Activated naive CD4-positive, alpha-beta T cell treated with anti-CD3 and anti-CD28 coated beads, Interleukin-2, amount 50 U/mL, for 72 hours (primary cell): ENCODE data around the gene CASD1. TPM values are rescaled to one million over a fixed set of nuclear protein-coding genes. Genes with fewer than 3 reads are reported as not detected.

Experiments
- ATAC-seq, 2 donors: fragments of 150-1000 bp; cut with Tn5 transposase; 2 replicates each; pipeline ENCODE4 v1.10.0; 2021; ENCODE audit warnings: mild to moderate bottlenecking in 2 of 2, moderate library complexity in 2 of 2
- DNase-seq, 2 donors: peaks; one replicate each; pipeline ENCODE4 v3.0.0; 2021 to 2022; ENCODE audit warnings: low spot score in 2 of 2
- H3K27ac Mint-ChIP-seq, 2 donors: one replicate each; pipeline ENCODE4 v1.8.0; 2022; ENCODE audit warnings: mild to moderate bottlenecking in 2 of 2, mixed read lengths in 2 of 2
- H3K36me3 Mint-ChIP-seq, 2 donors: one replicate each; pipeline ENCODE4 v1.8.0; 2022; ENCODE audit warnings: mixed read lengths in 2 of 2
- H3K9me3 Mint-ChIP-seq, 2 donors: one replicate each; pipeline ENCODE4 v1.8.0; 2022; ENCODE audit warnings: mixed read lengths in 2 of 2
- total RNA-seq, 2 donors: library from RNA; stranded (reverse); gene quantifications; one replicate each; pipeline ENCODE4 v1.2.3, GENCODE V29; 2022

The CASD1 gene
- total RNA-seq, 2 donors from 2014 or later, result 14.6 to 16.7 TPM

DNA sequence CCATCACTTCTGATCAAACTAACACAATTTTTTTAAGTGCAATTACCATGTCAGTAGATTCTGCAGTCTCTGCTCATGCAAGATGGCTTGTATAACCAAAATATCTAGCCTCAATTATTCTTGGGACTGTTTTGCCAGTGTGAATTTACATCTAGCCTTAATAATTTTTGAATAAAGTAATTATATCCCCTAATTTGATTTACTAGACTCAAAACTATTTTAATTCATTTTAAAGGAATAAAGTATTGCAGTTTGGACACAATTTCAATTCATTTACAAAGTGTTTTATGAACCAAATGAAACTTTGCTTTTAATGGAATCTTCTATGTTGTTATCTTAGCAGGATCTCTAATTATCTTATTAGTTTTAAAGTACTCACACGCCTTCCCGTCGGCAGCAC, 90.7 kb downstream of the CASD1 start:
- no peak for ATAC-seq
- Mint-ChIP-seq H3K27ac (no peak overlapping the region), H3K9me3 (peaks cover 0 to under 1% of the 10 kb centered on the region in 2 donors), H3K36me3 (peaks cover 0 to under 1% of the 10 kb centered on the region in 2 donors)
- no peak for DNase-seq

DNA sequence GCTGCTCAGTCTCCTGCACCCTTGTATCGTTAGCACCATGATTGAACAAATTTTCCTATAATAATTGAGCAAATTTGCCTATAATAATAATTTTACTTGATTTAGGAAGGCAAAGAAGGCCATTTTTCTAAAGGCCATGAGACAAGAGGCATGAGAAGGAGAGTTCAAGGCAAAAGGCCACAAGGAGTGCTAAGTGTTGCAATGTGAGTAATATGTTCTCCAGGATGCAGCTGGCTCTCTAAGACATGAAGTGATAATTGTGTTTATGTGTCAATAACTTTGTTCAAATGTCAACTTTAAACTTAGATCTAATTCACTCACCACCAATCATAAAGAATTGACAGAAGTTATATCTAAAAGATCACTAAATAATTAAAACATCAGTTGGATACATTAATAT, 92.6 kb downstream of the CASD1 start:
- ATAC-seq (no peak), DNase-seq (no peak)
- H3K27ac Mint-ChIP-seq, result no peak overlapping the region
- H3K9me3 Mint-ChIP-seq, result peaks cover 8 to 10% of the 10 kb centered on the region in 2 donors
- H3K36me3 Mint-ChIP-seq, result peaks cover 0 to 9% of the 10 kb centered on the region in 2 donors

DNA sequence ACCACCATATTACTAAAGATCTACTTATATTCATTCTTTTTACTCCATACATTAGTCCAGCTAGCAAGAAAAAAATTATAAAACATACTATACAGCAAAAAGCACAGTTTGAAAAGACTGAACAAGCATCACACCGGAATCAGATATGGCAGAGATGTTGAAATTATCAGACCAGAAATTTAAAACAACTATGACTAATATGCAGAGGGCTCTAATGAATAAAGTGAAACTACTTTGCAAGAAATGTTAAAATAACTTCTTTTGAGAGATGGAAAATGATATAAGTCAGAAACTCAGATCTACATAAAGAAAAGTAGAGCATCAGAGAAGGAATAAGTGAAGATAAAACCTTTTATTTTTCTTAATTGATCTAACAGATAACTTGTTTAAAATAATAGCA, 95.4 kb downstream of the CASD1 start:
- peaks cover 15 to 17% of the 10 kb centered on the region in 2 donors for H3K9me3 Mint-ChIP-seq
- no peak overlapping the region for H3K27ac Mint-ChIP-seq
- ATAC-seq (no peak), DNase-seq (no peak)
- peaks cover 5 to 20% of the 10 kb centered on the region in 2 donors for H3K36me3 Mint-ChIP-seq

Other genes with a start within 250 kb of the CASD1 start
- not detected for gene COL1A2, start 114.9 kb upstream of the CASD1 start, total RNA-seq
- gene SGCE, start 146.3 kb downstream of the CASD1 start, total RNA-seq, result under 1 TPM; 0.31 to 0.64 TPM